BLaER1 treated with 17β-estradiol and CSF1 and Interleukin-3, amounts not matched to agents 10 nM and 100 nM (cell line): ENCODE measurements around the gene ANKRD9.

Experiments used
- H3K27ac ChIP-seq, 11 experiments: shearing (Covaris generic); formaldehyde crosslinking; 2 replicates each; pipeline ENCODE4 v1.8.1; 2022
- H3K27me3 ChIP-seq, 11 experiments: shearing (Covaris generic); formaldehyde crosslinking; 2 replicates each; pipeline ENCODE4 v1.8.1; 2022
- H3K36me3 ChIP-seq, 11 experiments: shearing (Covaris generic); formaldehyde crosslinking; 2 replicates each; pipeline ENCODE4 v1.8.1; 2022
- H3K4me1 ChIP-seq, 10 experiments: shearing (Covaris generic); formaldehyde crosslinking; 2 replicates each; pipeline ENCODE4 v1.8.1; 2022
- H3K4me2 ChIP-seq, 11 experiments: shearing (Covaris generic); formaldehyde crosslinking; 2 replicates each; pipeline ENCODE4 v1.8.1; 2022
- H3K4me3 ChIP-seq, 10 experiments: shearing (Covaris generic); formaldehyde crosslinking; 2 replicates each; pipeline ENCODE4 v1.8.1; 2022
- H3K9ac ChIP-seq, 11 experiments: shearing (Covaris generic); formaldehyde crosslinking; 2 replicates each; pipeline ENCODE4 v1.8.1; 2022
- H3K9me3 ChIP-seq, 11 experiments: shearing (Covaris generic); formaldehyde crosslinking; replicated peaks in 1 of 11; 2 replicates each; pipeline ENCODE4 v1.8.1; 2022
- H4K20me1 ChIP-seq, 11 experiments: shearing (Covaris generic); formaldehyde crosslinking; 2 replicates each; pipeline ENCODE4 v1.8.1; 2022
- Cebpa-rat ChIP-seq, 11 experiments: shearing (Covaris generic); IDR thresholded peaks; 2 replicates each; pipeline ENCODE4 v1.8.1; 2022

ANKRD9 gene

DNA sequence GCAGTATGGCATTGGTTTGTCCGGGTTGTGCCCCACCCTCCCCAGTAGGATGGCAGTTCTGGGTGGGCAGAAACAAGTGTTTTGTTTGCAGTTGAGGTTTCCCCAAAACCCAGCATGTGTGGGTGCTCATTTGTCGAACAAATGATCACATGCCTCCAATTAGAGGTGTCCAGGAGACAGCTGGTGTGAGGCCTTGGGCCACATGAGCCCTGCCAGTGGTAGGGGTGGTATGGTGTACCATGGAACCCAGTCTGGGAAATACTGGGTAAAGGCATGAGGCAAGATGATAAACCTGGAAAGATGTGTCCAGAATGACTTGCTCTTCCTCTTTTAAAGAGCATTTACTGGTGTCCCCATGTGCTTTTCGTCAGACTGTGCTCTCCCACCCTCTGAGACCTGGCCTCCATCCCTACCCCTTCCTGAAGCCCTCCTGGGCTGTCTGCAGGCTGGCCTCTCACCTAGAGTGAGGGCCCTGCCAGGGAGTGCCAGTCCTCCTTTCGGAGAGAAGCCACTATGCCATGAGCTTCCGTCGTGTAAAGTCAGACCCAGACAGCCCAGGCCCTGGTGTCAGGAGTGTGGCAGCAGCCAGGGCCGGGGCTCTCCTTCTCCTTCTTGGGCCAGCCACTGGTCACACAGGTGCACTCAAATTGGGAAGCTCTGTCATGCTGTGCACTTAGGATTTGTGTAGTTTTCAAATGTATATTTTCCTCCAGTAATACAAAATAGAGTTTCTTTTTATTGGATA, 17.6 kb downstream of the ANKRD9 start:
- peaks cover 0 to 3% (median 0%) of the 10 kb centered on the region in 11 experiments; a peak in 3 of 22 replicates for H3K36me3 ChIP-seq
- H4K20me1 ChIP-seq, result peaks cover 0 to 8% (median 0%) of the 10 kb centered on the region in 11 experiments; a peak in 3 of 22 replicates
- H3K4me2 ChIP-seq, result no peak overlapping the region
- H3K4me3 ChIP-seq, result no peak overlapping the region
- H3K27me3 ChIP-seq, result no peaks in the 10 kb centered on the region
- H3K27ac ChIP-seq, result no peak overlapping the region
- H3K9ac ChIP-seq, result no peak overlapping the region
- H3K9me3 ChIP-seq, result no peaks in the 10 kb centered on the region
- no peaks in the 10 kb centered on the region for H3K4me1 ChIP-seq
- no peak for TF ChIP-seq Cebpa-rat (IDR thresholded peaks at IDR 0.05)

DNA sequence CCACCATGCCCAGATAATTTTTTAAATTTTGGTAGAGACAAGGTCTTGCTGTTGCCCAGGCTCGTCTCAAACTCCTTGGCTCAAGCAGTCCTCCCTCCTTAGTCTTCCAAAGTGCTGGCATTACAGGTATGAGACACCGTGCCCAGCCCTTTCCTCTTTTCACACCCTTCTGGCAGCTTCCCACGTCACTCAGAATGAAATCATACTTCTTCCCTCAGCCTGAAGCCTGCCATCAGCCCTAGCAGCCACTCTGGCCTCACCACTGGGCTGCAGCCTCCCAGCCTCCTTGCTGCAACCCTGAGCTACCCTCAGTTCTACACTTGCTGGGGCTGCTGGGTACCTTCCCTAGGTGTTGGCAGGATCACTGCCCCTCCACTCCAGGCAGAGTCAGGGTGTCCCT, 18.2 kb downstream of the ANKRD9 start:
- H3K4me3 ChIP-seq, result no peak overlapping the region
- H3K9ac ChIP-seq, result no peak overlapping the region
- peaks cover 0 to 8% (median 0%) of the 10 kb centered on the region in 11 experiments; a peak in 1 of 22 replicates for H4K20me1 ChIP-seq

DNA sequence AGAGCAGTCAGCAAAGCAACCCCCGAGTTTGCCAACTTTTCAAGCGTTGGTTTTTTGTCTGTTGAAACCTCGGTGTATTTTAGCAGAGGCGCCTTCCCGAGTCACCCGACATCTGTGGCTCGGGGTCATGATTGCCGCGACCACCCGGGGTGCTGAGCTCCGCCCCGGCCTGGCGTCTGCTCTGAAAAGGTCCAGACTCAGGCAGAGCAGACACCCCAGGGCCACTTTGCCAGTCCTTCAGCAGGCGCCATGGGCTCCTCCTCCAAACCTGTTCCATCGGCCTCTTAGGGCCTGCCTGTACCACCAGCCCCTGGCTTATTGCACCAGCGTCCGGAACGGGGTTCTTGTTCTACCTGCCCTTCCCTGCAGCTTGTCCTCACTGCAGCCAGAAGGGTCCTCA, 19.1 kb downstream of the ANKRD9 start:
- Histone ChIP-seq H3K4me3 (no peak overlapping the region), H3K4me2 (no peak overlapping the region), H4K20me1 (peaks cover 0 to 8% (median 0%) of the 10 kb centered on the region in 11 experiments; a peak in 1 of 22 replicates), H3K9ac (no peak overlapping the region), H3K27ac (no peak overlapping the region), H3K9me3 (no peaks in the 10 kb centered on the region), H3K36me3 (no peaks in the 10 kb centered on the region), H3K27me3 (no peaks in the 10 kb centered on the region), H3K4me1 (no peaks in the 10 kb centered on the region)
- no peak for TF ChIP-seq Cebpa-rat (IDR thresholded peaks at IDR 0.05)

More for the DNA sequence above, 18.2 kb downstream of the ANKRD9 start:
- Histone ChIP-seq H3K4me1 (no peaks in the 10 kb centered on the region), H3K9me3 (no peaks in the 10 kb centered on the region), H3K36me3 (no peaks in the 10 kb centered on the region), H3K4me2 (no peak overlapping the region), H3K27me3 (no peaks in the 10 kb centered on the region), H3K27ac (no peak overlapping the region)
- no peak for TF ChIP-seq Cebpa-rat (IDR thresholded peaks at IDR 0.05)

DNA sequence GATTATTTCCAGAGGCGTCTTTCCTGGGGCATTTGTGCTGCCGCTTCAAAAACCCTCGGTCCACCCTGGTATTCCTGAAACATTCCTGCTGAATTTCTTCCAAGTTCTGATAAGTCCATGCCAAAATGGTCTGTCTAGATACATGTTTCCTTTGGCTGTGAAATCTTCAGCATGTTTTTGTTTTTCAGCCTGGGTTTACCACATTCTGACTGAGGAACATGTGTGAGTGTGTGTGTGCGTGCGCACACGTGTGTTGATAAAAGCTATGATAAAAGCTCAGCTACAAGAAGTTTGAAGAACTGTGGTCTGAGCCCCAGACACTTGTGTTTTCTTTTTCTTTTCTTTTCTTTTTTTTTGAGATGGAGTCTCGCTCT, 22.4 kb downstream of the ANKRD9 start:
- Histone ChIP-seq H3K4me1 (no peaks in the 10 kb centered on the region), H3K27me3 (no peaks in the 10 kb centered on the region), H3K4me2 (no peak overlapping the region), H3K9ac (no peak overlapping the region), H3K36me3 (no peaks in the 10 kb centered on the region), H3K9me3 (no peaks in the 10 kb centered on the region; a peak in 3 of 22 replicates), H4K20me1 (no peaks in the 10 kb centered on the region), H3K27ac (no peak overlapping the region), H3K4me3 (no peak overlapping the region)
- no peak for TF ChIP-seq Cebpa-rat (IDR thresholded peaks at IDR 0.05)

DNA sequence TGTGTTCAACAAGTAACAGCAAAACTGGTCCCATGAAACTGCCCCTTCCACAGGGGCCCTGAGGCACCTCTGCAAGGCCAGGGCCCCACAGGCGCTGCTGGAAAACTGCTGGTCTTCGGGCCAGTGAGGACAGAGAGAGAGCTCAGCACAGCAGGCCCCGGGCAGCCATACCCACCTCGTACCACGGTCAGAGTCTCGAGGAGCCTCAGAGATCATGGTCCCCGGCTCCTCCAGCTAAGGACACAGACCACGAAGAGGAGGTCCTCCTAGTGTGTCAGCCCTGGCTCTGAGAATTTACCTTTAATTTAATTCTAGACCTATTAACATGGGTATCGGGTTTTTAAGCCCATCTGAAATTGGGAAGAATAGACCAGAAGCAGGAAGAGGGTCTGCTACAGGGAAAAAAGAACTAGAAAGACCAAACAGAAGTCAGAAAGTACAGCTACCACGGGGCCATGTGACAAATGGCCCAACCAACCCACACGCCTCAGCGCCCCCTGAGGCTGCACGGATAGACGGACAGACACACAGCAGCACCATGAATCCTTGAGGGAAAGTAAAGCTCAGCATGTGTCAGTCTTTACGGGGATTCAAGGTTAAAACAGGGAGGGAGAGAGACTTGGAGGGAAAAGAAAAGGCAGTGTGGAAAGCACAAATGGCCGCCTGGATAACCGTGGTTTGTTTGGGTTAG, 22.9 kb downstream of the ANKRD9 start:
- Histone ChIP-seq H4K20me1 (no peaks in the 10 kb centered on the region), H3K36me3 (no peaks in the 10 kb centered on the region), H3K4me1 (no peaks in the 10 kb centered on the region), H3K27me3 (no peaks in the 10 kb centered on the region), H3K9ac (no peak overlapping the region), H3K4me2 (no peak overlapping the region), H3K9me3 (no peaks in the 10 kb centered on the region; a peak in 3 of 22 replicates), H3K27ac (no peak overlapping the region), H3K4me3 (no peak overlapping the region)
- no peak for TF ChIP-seq Cebpa-rat (IDR thresholded peaks at IDR 0.05)

DNA sequence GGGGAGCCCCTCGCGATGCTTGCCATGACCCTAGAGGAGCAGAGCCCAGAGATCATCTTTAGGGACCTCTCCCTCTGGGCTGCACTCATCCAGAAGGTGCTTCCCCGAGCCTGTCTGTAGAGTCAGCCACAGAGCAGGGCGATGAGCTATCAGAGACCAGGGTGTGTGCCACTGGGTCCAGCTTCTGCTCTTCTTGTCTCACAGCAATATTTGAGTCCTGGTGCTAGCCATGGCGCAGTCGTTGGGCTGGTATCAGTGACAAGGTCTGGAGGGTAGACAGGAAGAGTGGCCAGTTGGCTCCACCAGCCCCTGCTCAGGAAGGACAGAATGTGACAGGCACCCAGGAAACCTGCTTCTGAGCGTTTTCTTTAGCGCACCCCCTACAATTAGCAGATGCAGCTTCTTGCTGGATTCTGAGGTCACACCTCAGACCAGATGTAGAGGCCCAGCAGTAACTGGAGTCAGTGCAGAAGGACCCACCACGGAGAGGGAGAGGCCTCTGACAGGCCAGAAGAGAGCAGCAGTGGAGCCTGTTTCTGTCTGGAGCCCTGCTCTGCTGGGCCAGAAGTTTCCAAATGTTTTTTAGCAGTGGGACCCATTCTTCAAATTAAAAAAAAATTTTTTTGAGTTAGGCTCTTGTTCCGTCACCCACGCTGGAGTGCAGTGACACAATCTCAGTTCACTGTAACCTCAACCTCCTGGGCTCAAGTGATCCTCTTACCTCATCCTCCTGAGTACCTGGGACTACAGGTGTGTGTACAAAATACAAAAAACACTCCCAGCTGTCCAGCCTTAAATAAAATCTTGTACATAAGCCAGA, 23.7 kb downstream of the ANKRD9 start:
- H3K4me1 ChIP-seq, result no peaks in the 10 kb centered on the region
- H3K36me3 ChIP-seq, result no peaks in the 10 kb centered on the region
- no peaks in the 10 kb centered on the region for H4K20me1 ChIP-seq
- no peak overlapping the region for H3K4me2 ChIP-seq
- H3K27me3 ChIP-seq, result no peaks in the 10 kb centered on the region
- no peaks in the 10 kb centered on the region; a peak in 3 of 22 replicates for H3K9me3 ChIP-seq
- no peak overlapping the region for H3K27ac ChIP-seq
- TF ChIP-seq Cebpa-rat (IDR thresholded peaks at IDR 0.05), result no peak
- H3K9ac ChIP-seq, result no peak overlapping the region
- H3K4me3 ChIP-seq, result no peak overlapping the region

DNA sequence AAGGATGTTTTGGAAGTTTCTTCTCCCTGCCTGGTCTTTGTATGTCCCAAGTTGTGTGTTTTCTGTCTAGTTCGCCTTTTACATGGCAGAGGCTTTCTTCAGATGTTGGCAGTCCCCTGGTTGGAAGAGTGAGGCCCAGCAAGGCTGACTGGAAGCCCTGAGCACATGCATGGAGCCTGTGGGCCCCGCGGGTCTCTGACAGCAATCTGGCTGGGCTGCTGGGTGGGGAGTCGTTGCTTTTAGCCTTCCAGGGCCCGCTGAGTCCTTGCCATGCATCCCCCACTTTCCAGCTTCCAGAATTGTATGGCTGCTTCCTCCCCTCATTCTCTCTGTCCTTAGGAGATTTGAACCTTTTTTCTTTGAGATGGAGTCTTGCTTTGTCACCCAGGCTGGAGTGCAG, 25.3 kb downstream of the ANKRD9 start:
- no peak for TF ChIP-seq Cebpa-rat (IDR thresholded peaks at IDR 0.05)
- Histone ChIP-seq H4K20me1 (no peaks in the 10 kb centered on the region), H3K4me2 (no peak overlapping the region), H3K9me3 (no peaks in the 10 kb centered on the region; a peak in 3 of 22 replicates), H3K4me3 (no peak overlapping the region), H3K4me1 (peaks cover 0 to 8% (median 5%) of the 10 kb centered on the region in 10 experiments; a peak in 11 of 20 replicates), H3K27ac (no peak overlapping the region), H3K9ac (no peak overlapping the region), H3K27me3 (no peaks in the 10 kb centered on the region), H3K36me3 (no peaks in the 10 kb centered on the region)

DNA sequence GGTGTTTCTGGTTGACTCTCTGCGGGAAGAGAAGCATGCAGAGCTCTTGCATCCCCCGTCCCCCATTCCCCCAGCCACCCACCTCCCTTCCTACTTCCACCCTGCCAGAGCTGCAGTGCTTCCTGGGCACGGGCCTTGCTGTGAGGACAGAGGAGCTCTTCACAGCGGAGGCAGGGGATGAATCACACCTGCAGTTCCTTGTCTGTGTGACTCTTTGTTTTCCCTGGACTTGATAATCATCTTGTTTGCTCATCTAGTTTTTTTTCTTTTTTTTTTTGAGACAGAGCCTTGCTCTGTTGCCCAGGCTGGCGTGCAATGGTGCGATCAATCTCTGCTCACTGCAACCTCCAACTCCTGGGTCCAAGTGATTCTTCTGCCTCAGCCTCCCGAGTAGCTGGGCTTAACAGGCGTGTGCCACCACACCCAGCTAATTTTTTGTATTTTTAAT, 27.8 kb downstream of the ANKRD9 start:
- TF ChIP-seq Cebpa-rat (IDR thresholded peaks at IDR 0.05), result no peak
- no peaks in the 10 kb centered on the region for H3K36me3 ChIP-seq

DNA sequence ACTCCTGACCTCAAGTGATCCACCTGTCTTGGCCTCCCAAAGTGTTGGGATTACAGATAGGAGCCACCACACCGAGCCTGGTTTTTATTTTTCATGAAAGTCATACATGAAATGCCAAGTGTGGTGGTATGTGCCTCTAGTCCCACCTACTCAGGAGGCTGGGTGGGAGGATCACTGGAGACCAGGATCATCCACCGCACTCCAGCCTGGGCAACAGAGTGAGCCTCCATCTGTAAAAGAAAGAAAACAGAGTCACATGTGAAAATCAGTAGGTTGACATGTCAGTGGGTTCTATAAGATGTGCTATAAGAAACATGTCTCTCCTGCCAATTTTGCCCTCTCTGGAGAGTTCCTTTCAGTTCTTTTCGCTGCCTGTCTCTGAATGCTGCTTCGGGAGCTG, 28.2 kb downstream of the ANKRD9 start:
- H3K9me3 ChIP-seq, result peaks cover 0 to 12% (median 0%) of the 10 kb centered on the region in 11 experiments; a peak in 9 of 22 replicates
- H3K27ac ChIP-seq, result no peak overlapping the region
- H3K36me3 ChIP-seq, result no peaks in the 10 kb centered on the region
- peaks cover 0 to 9% (median 6%) of the 10 kb centered on the region in 10 experiments; a peak in 11 of 20 replicates for H3K4me1 ChIP-seq
- H3K27me3 ChIP-seq, result no peaks in the 10 kb centered on the region
- H3K4me2 ChIP-seq, result no peak overlapping the region
- no peak overlapping the region for H3K9ac ChIP-seq
- H4K20me1 ChIP-seq, result no peaks in the 10 kb centered on the region
- H3K4me3 ChIP-seq, result no peak overlapping the region
- no peak for TF ChIP-seq Cebpa-rat (IDR thresholded peaks at IDR 0.05)

More for the DNA sequence above, 27.8 kb downstream of the ANKRD9 start:
- Histone ChIP-seq H4K20me1 (no peaks in the 10 kb centered on the region), H3K27ac (no peak overlapping the region), H3K4me3 (no peak overlapping the region), H3K9ac (no peak overlapping the region), H3K9me3 (peaks cover 0 to 7% (median 0%) of the 10 kb centered on the region in 11 experiments; a peak in 8 of 22 replicates), H3K4me1 (peaks cover 0 to 9% (median 6%) of the 10 kb centered on the region in 10 experiments; a peak in 11 of 20 replicates), H3K4me2 (no peak overlapping the region), H3K27me3 (no peaks in the 10 kb centered on the region)
